HEK293 (cell line): ENCODE data around the gene ULBP1.

Experiments used
- CTCF ChIA-PET: fragments of 350-600 bp; formaldehyde crosslinking; extraction: SDS; loops from one replicate; lab custom pipeline; 2021; ENCODE audit warnings: antibody characterized with exemption; lab: Yijun Ruan, JAX
- POLR2A ChIA-PET: fragments of 300-600 bp; formaldehyde crosslinking; extraction: SDS; loops from one replicate; lab custom pipeline; 2020; ENCODE audit warnings: antibody characterized with exemption, inconsistent platforms; lab: Yijun Ruan, JAX
- H3K27ac ChIP-seq: fragments of 200-500 bp; sonication (Bioruptor generic); 2 replicates; pipeline ENCODE4 v1.5.1; 2014; ENCODE audit warnings: low read depth, low read length, control low read depth, inconsistent platforms; ENCODE audit errors: extremely low read depth
- H3K36me3 ChIP-seq, 2 experiments: fragments of 200-500 bp in 1 of 2; sonication (Bioruptor generic) in 1 of 2; 1 replicate in 1 of 2; 2 replicates in 1 of 2; pipeline ENCODE4 v1.5.1; 2014 to 2017; ENCODE audit warnings: inconsistent platforms in 2 of 2, low read length in 2 of 2; ENCODE audit not compliant: control insufficient read depth in 2 of 2, insufficient read depth in 1 of 2
- H3K4me1 ChIP-seq: fragments of 200-500 bp; sonication (Bioruptor generic); 2 replicates; pipeline ENCODE4 v1.5.1; 2014; ENCODE audit warnings: mild to moderate bottlenecking, low read length, inconsistent platforms; ENCODE audit not compliant: control insufficient read depth, insufficient read depth
- H3K4me3 ChIP-seq: 2 replicates; pipeline ENCODE4 v1.5.1; 2011; ENCODE audit warnings: low read depth, mild to moderate bottlenecking, control low read depth, low read length, moderate library complexity
- H3K9me3 ChIP-seq: fragments of 200-500 bp; sonication (Bioruptor generic); 2 replicates; pipeline ENCODE4 v1.5.1; 2014; ENCODE audit warnings: low read depth, low read length, inconsistent platforms; ENCODE audit not compliant: control insufficient read depth, insufficient read depth
- CTCF ChIP-seq: fragments of 450-650 bp; formaldehyde crosslinking; IDR thresholded peaks from 2 replicates; pipeline ENCODE4 v1.5.1; 2016; ENCODE audit warnings: missing biosample characterization, missing genetic modification characterization
- FEZF1 ChIP-seq: fragments of 450-650 bp; formaldehyde crosslinking; IDR thresholded peaks from 2 replicates; pipeline ENCODE4 v1.5.1; 2016; ENCODE audit warnings: missing biosample characterization, missing genetic modification characterization
- MEIS1 ChIP-seq: sonication (generic); formaldehyde crosslinking; IDR thresholded peaks from 2 replicates; pipeline ENCODE4 v1.8.1; 2022; ENCODE audit warnings: missing genetic modification reagents, mild to moderate bottlenecking, borderline replicate concordance
- OSR2 ChIP-seq: fragments of 450-650 bp; formaldehyde crosslinking; IDR thresholded peaks from 2 replicates; pipeline ENCODE4 v1.5.1; 2016; ENCODE audit warnings: missing biosample characterization, missing genetic modification characterization
- PRDM1 ChIP-seq: fragments of 450-650 bp; formaldehyde crosslinking; IDR thresholded peaks from 2 replicates; pipeline ENCODE4; 2016; ENCODE audit warnings: missing biosample characterization, missing genetic modification characterization
- RBAK ChIP-seq: fragments of 450-650 bp; formaldehyde crosslinking; IDR thresholded peaks from 2 replicates; pipeline ENCODE4 v1.5.1; 2016; ENCODE audit warnings: missing biosample characterization, missing genetic modification characterization
- SALL2 ChIP-seq: fragments of 450-650 bp; formaldehyde crosslinking; IDR thresholded peaks from 2 replicates; pipeline ENCODE4 v1.5.0; 2017; ENCODE audit warnings: missing biosample characterization, mild to moderate bottlenecking, missing genetic modification characterization, borderline replicate concordance
- SP7 ChIP-seq: fragments of 450-650 bp; formaldehyde crosslinking; IDR thresholded peaks from 2 replicates; pipeline ENCODE4 v1.5.1; 2016; ENCODE audit warnings: missing biosample characterization, missing genetic modification characterization
- ZBTB6 ChIP-seq: fragments of 450-650 bp; formaldehyde crosslinking; IDR thresholded peaks from 2 replicates; pipeline ENCODE4 v1.5.1; 2017; ENCODE audit warnings: missing biosample characterization, missing genetic modification characterization
- ZBTB8A ChIP-seq: fragments of 450-650 bp; formaldehyde crosslinking; IDR thresholded peaks from 2 replicates; pipeline ENCODE4 v1.5.1; 2016; ENCODE audit warnings: missing biosample characterization, missing genetic modification characterization
- ZFP41 ChIP-seq: fragments of 450-650 bp; formaldehyde crosslinking; IDR thresholded peaks from 2 replicates; pipeline ENCODE4 v1.5.1; 2016; ENCODE audit warnings: missing biosample characterization, missing genetic modification characterization, borderline replicate concordance
- ZNF112 ChIP-seq: fragments of 450-650 bp; formaldehyde crosslinking; IDR thresholded peaks from 2 replicates; pipeline ENCODE4 v1.5.0; 2017; ENCODE audit warnings: missing biosample characterization, missing genetic modification characterization
- ZNF114 ChIP-seq: fragments of 450-650 bp; formaldehyde crosslinking; IDR thresholded peaks from 2 replicates; pipeline ENCODE4 v1.5.0; 2017; ENCODE audit warnings: missing biosample characterization, missing genetic modification characterization
- ZNF132 ChIP-seq: fragments of 450-650 bp; formaldehyde crosslinking; IDR thresholded peaks from 2 replicates; pipeline ENCODE4 v1.5.1; 2017; ENCODE audit warnings: missing biosample characterization, missing genetic modification characterization, borderline replicate concordance
- ZNF155 ChIP-seq: fragments of 450-650 bp; formaldehyde crosslinking; IDR thresholded peaks from 2 replicates; pipeline ENCODE4 v1.5.1; 2016; ENCODE audit warnings: missing biosample characterization, missing genetic modification characterization
- ZNF19 ChIP-seq: fragments of 450-650 bp; formaldehyde crosslinking; IDR thresholded peaks from 2 replicates; pipeline ENCODE4; 2016; ENCODE audit warnings: missing biosample characterization, missing genetic modification characterization, low read depth
- ZNF223 ChIP-seq: fragments of 450-650 bp; formaldehyde crosslinking; IDR thresholded peaks from 2 replicates; pipeline ENCODE4 v1.5.1; 2016; ENCODE audit warnings: missing biosample characterization, missing genetic modification characterization
- ZNF248 ChIP-seq: fragments of 450-650 bp; formaldehyde crosslinking; IDR thresholded peaks from 2 replicates; pipeline ENCODE4 v1.5.1; 2017; ENCODE audit warnings: missing biosample characterization, missing genetic modification characterization
- ZNF335 ChIP-seq: fragments of 450-650 bp; formaldehyde crosslinking; conservative IDR thresholded peaks from 2 replicates; pipeline ENCODE4 v1.5.1; 2016; ENCODE audit warnings: missing biosample characterization, missing genetic modification characterization
- ZNF350 ChIP-seq: fragments of 450-650 bp; formaldehyde crosslinking; IDR thresholded peaks from 2 replicates; pipeline ENCODE4 v1.5.0; 2017; ENCODE audit warnings: missing biosample characterization, mild to moderate bottlenecking, missing genetic modification characterization
- ZNF449 ChIP-seq: fragments of 450-650 bp; formaldehyde crosslinking; IDR thresholded peaks from 2 replicates; pipeline ENCODE4 v1.5.1; 2017; ENCODE audit warnings: missing biosample characterization, mild to moderate bottlenecking, missing genetic modification characterization, moderate library complexity
- ZNF473 ChIP-seq: fragments of 450-650 bp; formaldehyde crosslinking; IDR thresholded peaks from 2 replicates; pipeline ENCODE4 v1.5.1; 2017; ENCODE audit warnings: missing biosample characterization, missing genetic modification characterization
- ZNF530 ChIP-seq: fragments of 450-650 bp; formaldehyde crosslinking; IDR thresholded peaks from 2 replicates; pipeline ENCODE4 v1.5.1; 2016; ENCODE audit warnings: low read depth, missing biosample characterization, missing genetic modification characterization
- ZNF560 ChIP-seq: fragments of 450-650 bp; formaldehyde crosslinking; IDR thresholded peaks from 2 replicates; pipeline ENCODE4 v1.5.1; 2017; ENCODE audit warnings: missing biosample characterization, missing genetic modification characterization, borderline replicate concordance
- ZNF626 ChIP-seq: fragments of 450-650 bp; sonication (Bioruptor Pico); formaldehyde crosslinking; IDR thresholded peaks from 2 replicates; pipeline ENCODE4 v1.5.1; 2018; ENCODE audit warnings: missing biosample characterization, missing genetic modification characterization, inconsistent platforms
- ZNF629 ChIP-seq: fragments of 450-650 bp; formaldehyde crosslinking; IDR thresholded peaks from 2 replicates; pipeline ENCODE4 v1.5.1; 2017; ENCODE audit warnings: missing biosample characterization, missing genetic modification characterization
- ZNF670 ChIP-seq: fragments of 450-650 bp; formaldehyde crosslinking; IDR thresholded peaks from 2 replicates; pipeline ENCODE4 v1.5.1; 2016; ENCODE audit warnings: missing biosample characterization, missing genetic modification characterization, low read depth
- ZNF76 ChIP-seq: fragments of 450-650 bp; formaldehyde crosslinking; IDR thresholded peaks from 2 replicates; pipeline ENCODE4; 2016; ENCODE audit warnings: low read depth, missing biosample characterization, missing genetic modification characterization, borderline replicate concordance

The ULBP1 gene

GRCh38 chr6:150004783-150005717 lies 41.3 kb downstream of the ULBP1 start (continued):
- TF ChIP-seq RBAK (tag by site-specific recombination): no peak
- TF ChIP-seq ZNF560: no peak
- no peak for TF ChIP-seq ZFP41 (tag by site-specific recombination)
- no peak; the same call in 1 of the 2 replicates for TF ChIP-seq ZNF76
- peak; percentile 42 for TF ChIP-seq CTCF (tag by site-specific recombination)
- no peak for TF ChIP-seq ZNF473 (tag by site-specific recombination)
- 0 out of 2 replicates have a peak, but pooled peaks have one; percentile 11 for TF ChIP-seq FEZF1 (tag by site-specific recombination)
- no peak for TF ChIP-seq ZNF530 (tag by site-specific recombination)
- TF ChIP-seq ZNF19: no peak
- peak; percentile 90 for TF ChIP-seq ZNF335
- TF ChIP-seq ZBTB8A: peak; percentile 100
- TF ChIP-seq ZNF629 (tag by site-specific recombination): peak; percentile 59
- no peak for TF ChIP-seq ZNF626 (tag by site-specific recombination)
- TF ChIP-seq ZBTB6: no peak
- no peak for TF ChIP-seq ZNF449
- TF ChIP-seq MEIS1: no peak
- no peak for TF ChIP-seq ZNF112
- TF ChIP-seq ZNF223 (tag by site-specific recombination): no peak
- TF ChIP-seq ZNF132: no peak
- no peak for TF ChIP-seq ZNF350 (tag by site-specific recombination)

GRCh38 chr6:150005761-150006651 lies 42.3 kb downstream of the ULBP1 start:
- H3K4me3 ChIP-seq: no peak overlapping the region
- no peak overlapping the region for H3K27ac ChIP-seq
- CTCF ChIA-PET: interaction anchor here (0.6 to 2.5 kb wide), 13 partner anchors 11 to 354 kb away, joined by 3 to 18 read pairs (median 5); no protein-coding TSS in a partner anchor
- H3K36me3 ChIP-seq: peaks cover 0 to 5% of the 10 kb centered on the region in 2 experiments; a peak in 1 of 3 replicates
- POLR2A ChIA-PET: interaction anchor here (0.6 kb wide), 1 partner anchor 283 kb away, joined by 3 read pairs; no protein-coding TSS in a partner anchor
- no peaks in the 10 kb centered on the region for H3K9me3 ChIP-seq
- H3K4me1 ChIP-seq: peaks cover 3% of the 10 kb centered on the region; the same call in 1 of the 2 replicates
- TF ChIP-seq ZNF449: no peak
- no peak for TF ChIP-seq ZNF114 (tag by site-specific recombination)
- TF ChIP-seq ZNF155 (tag by site-specific recombination): no peak
- TF ChIP-seq PRDM1 (tag by site-specific recombination): no peak
- no peak for TF ChIP-seq ZNF248 (tag by site-specific recombination)
- no peak for TF ChIP-seq ZNF670 (tag by site-specific recombination)
- TF ChIP-seq SALL2 (tag by site-specific recombination): no peak
- no peak for TF ChIP-seq OSR2 (tag by site-specific recombination)
- TF ChIP-seq SP7 (tag by site-specific recombination): no peak
- no peak for TF ChIP-seq ZNF629 (tag by site-specific recombination)
